Neural cell (in vitro differentiated cells): ENCODE measurements around the gene ZNF281. TPM values are rescaled to one million over a fixed set of nuclear protein-coding genes. Genes with fewer than 3 reads are reported as not detected.

Source experiments
- H2AFZ ChIP-seq: fragments of 200-600, 300-800 bp; sonication (generic), shearing (Covaris generic); 2 replicates; pipeline ENCODE4 v1.6.0; 2014; ENCODE audit warnings: low read depth, mild to moderate bottlenecking, antibody characterized with exemption, low read length, moderate library complexity
- H3F3A ChIP-seq: fragments of 200-600 bp; shearing (Covaris generic); 2 replicates; pipeline ENCODE4 v1.6.1; 2016; ENCODE audit warnings: mild to moderate bottlenecking, moderate library complexity, mixed read lengths, antibody characterized with exemption, low read length; ENCODE audit not compliant: insufficient read depth, poor library complexity, severe bottlenecking
- H3K27ac ChIP-seq: fragments of 200-600, 300-800 bp; sonication (generic), shearing (Covaris generic); 2 replicates; pipeline ENCODE4 v1.5.1; 2014; ENCODE audit warnings: mild to moderate bottlenecking, low read length, moderate library complexity
- H3K27me3 ChIP-seq: fragments of 300-800, 200-600 bp; sonication (generic), shearing (Covaris generic); 2 replicates; pipeline ENCODE4 v1.6.0; 2014; ENCODE audit warnings: mild to moderate bottlenecking, low read depth, low read length, moderate library complexity; ENCODE audit not compliant: insufficient read depth
- H3K36me3 ChIP-seq: fragments of 300-800, 200-600 bp; sonication (generic), shearing (Covaris generic); 2 replicates; pipeline ENCODE4 v1.5.1; 2014; ENCODE audit warnings: mild to moderate bottlenecking, antibody characterized with exemption, low read length, moderate library complexity; ENCODE audit not compliant: insufficient read depth
- H3K4me2 ChIP-seq: fragments of 300-800, 200-600 bp; sonication (generic), shearing (Covaris generic); 2 replicates; pipeline ENCODE4 v1.6.0; 2014; ENCODE audit warnings: mild to moderate bottlenecking, low read length
- H3K4me3 ChIP-seq: fragments of 300-800, 200-600 bp; sonication (generic), shearing (Covaris generic); 2 replicates; pipeline ENCODE4 v1.5.1; 2014; ENCODE audit warnings: mild to moderate bottlenecking, low read length, moderate library complexity
- H3K79me2 ChIP-seq: fragments of 200-600 bp; shearing (Covaris generic); replicated peaks from 2 replicates; pipeline ENCODE4 v1.6.0; 2014; ENCODE audit warnings: mild to moderate bottlenecking, low read length, moderate library complexity; ENCODE audit not compliant: insufficient read depth
- H3K9ac ChIP-seq: fragments of 300-800, 200-600 bp; sonication (generic), shearing (Covaris generic); 2 replicates; pipeline ENCODE4 v1.6.1; 2016; ENCODE audit warnings: mild to moderate bottlenecking, low read length, mixed read lengths
- H3K9me2 ChIP-seq: fragments of 200-600 bp; shearing (Covaris generic); 2 replicates; pipeline ENCODE4 v1.6.1; 2016; ENCODE audit warnings: mild to moderate bottlenecking, low read length, mixed read lengths; ENCODE audit not compliant: insufficient read depth
- H3K9me3 ChIP-seq: fragments of 200-600, 300-800 bp; sonication (generic), shearing (Covaris generic); 2 replicates; pipeline ENCODE4 v1.6.1; 2016; ENCODE audit warnings: mild to moderate bottlenecking, mixed run types, low read length, moderate library complexity, mixed read lengths
- H4K20me1 ChIP-seq: fragments of 200-600 bp; shearing (Covaris generic); 2 replicates; pipeline ENCODE4 v1.6.1; 2016; ENCODE audit warnings: mild to moderate bottlenecking, mixed run types; ENCODE audit not compliant: insufficient read depth
- EP300 ChIP-seq: fragments of 450-650 bp; conservative IDR thresholded peaks from 2 replicates; pipeline ENCODE4 v1.6.1; 2014; ENCODE audit warnings: antibody characterized with exemption, mild to moderate bottlenecking, moderate library complexity; ENCODE audit not compliant: poor library complexity, severe bottlenecking
- EZH2 ChIP-seq: fragments of 200-600, 300-800 bp; shearing (Covaris generic), sonication (generic); IDR thresholded peaks from 2 replicates; pipeline ENCODE4 v1.6.1; 2014; ENCODE audit warnings: antibody characterized with exemption, low read length, borderline replicate concordance, mild to moderate bottlenecking; ENCODE audit not compliant: insufficient read depth, poor library complexity, severe bottlenecking
- MXI1 ChIP-seq: fragments of 450-650 bp; conservative IDR thresholded peaks from 2 replicates; pipeline ENCODE4 v1.6.1; 2014; ENCODE audit warnings: antibody characterized with exemption, mild to moderate bottlenecking; ENCODE audit not compliant: poor library complexity, severe bottlenecking
- POLR2AphosphoS5 ChIP-seq: IDR thresholded peaks from 2 replicates; pipeline ENCODE4 v1.6.1; 2012
- RAD21 ChIP-seq: fragments of 450-650 bp; conservative IDR thresholded peaks from 2 replicates; pipeline ENCODE4 v1.6.1; 2014; ENCODE audit warnings: antibody characterized with exemption, mild to moderate bottlenecking, moderate library complexity
- SMC3 ChIP-seq: fragments of 450-650 bp; conservative IDR thresholded peaks from 2 replicates; pipeline ENCODE4 v1.6.1; 2014; ENCODE audit warnings: antibody characterized with exemption, mild to moderate bottlenecking, moderate library complexity; ENCODE audit not compliant: poor library complexity
- TAF1 ChIP-seq: IDR thresholded peaks from 2 replicates; pipeline ENCODE4 v1.6.1; 2012; ENCODE audit warnings: low read depth
- polyA plus RNA-seq: library from polyadenylated mRNA; depleted of rRNA; stranded (reverse); fragments of >200 nt; gene quantifications from 2 replicates; pipeline ENCODE4 v1.2.3, GENCODE V29; 2014
- TF ChIP-seq, protein P1 (sequence below): fragments of 450-650 bp; IDR thresholded peaks from 2 replicates; pipeline ENCODE4 v1.5.1; 2014; ENCODE audit warnings: antibody characterized with exemption, mild to moderate bottlenecking, moderate library complexity; ENCODE audit not compliant: poor library complexity, severe bottlenecking
- TF ChIP-seq, protein P2 (sequence below): IDR thresholded peaks from 2 replicates; pipeline ENCODE4 v1.6.1; 2012; ENCODE audit warnings: borderline replicate concordance

Gene ZNF281
- polyA plus RNA-seq, 1 donor from 2014 or later: 23.9 TPM

DNA sequence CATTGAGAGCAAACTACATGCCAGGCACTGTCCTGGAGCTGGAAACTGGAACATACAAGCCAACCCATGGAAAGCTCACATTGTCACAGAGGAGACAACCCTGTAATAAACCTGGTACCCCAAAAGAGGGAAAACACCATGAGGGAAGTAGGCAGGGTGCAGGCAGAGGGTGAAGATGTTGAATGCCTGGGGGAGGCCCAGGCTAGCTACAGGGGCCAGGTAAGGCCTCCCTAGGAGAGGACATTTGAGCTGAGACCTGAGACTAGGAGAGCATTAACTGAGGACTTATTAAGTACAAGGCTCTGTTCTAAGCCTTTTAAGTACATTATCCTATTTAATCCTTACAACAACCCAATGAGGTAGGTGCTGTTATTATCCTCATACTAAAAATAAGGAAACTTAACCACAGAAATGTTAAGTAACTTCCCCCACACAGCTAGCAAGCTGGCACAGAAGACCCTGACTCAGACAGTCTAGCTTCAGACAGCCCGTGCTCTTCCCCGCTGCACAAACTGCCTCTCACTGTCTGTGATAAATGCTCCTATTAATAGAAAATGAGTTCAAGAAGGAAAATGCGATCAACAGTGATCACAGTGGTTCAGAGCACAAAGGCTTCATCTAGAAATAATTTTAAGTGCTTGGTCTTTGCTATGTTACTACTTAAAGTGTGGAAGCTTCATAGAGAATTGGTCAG lies 41.8 kb downstream of the ZNF281 start:
- Histone ChIP-seq H3K27me3 (no peaks in the 10 kb centered on the region), H3K27ac (no peak overlapping the region), H3F3A (no peaks in the 10 kb centered on the region), H2AFZ (no peak overlapping the region), H3K36me3 (no peaks in the 10 kb centered on the region), H3K4me2 (no peak overlapping the region), H4K20me1 (no peaks in the 10 kb centered on the region), H3K9me2 (no peaks in the 10 kb centered on the region), H3K4me3 (no peak overlapping the region), H3K9me3 (no peaks in the 10 kb centered on the region), H3K79me2 (no peaks in the 10 kb centered on the region), H3K9ac (no peak overlapping the region)
- TF ChIP-seq RAD21 (no peak), POLR2AphosphoS5 (no peak), TAF1 (no peak), EZH2 (no peak), EP300 (no peak), SMC3 (no peak), MXI1 (no peak)
- TF ChIP-seq, protein P1, sequence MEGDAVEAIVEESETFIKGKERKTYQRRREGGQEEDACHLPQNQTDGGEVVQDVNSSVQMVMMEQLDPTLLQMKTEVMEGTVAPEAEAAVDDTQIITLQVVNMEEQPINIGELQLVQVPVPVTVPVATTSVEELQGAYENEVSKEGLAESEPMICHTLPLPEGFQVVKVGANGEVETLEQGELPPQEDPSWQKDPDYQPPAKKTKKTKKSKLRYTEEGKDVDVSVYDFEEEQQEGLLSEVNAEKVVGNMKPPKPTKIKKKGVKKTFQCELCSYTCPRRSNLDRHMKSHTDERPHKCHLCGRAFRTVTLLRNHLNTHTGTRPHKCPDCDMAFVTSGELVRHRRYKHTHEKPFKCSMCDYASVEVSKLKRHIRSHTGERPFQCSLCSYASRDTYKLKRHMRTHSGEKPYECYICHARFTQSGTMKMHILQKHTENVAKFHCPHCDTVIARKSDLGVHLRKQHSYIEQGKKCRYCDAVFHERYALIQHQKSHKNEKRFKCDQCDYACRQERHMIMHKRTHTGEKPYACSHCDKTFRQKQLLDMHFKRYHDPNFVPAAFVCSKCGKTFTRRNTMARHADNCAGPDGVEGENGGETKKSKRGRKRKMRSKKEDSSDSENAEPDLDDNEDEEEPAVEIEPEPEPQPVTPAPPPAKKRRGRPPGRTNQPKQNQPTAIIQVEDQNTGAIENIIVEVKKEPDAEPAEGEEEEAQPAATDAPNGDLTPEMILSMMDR: no peak
- TF ChIP-seq, protein P2, sequence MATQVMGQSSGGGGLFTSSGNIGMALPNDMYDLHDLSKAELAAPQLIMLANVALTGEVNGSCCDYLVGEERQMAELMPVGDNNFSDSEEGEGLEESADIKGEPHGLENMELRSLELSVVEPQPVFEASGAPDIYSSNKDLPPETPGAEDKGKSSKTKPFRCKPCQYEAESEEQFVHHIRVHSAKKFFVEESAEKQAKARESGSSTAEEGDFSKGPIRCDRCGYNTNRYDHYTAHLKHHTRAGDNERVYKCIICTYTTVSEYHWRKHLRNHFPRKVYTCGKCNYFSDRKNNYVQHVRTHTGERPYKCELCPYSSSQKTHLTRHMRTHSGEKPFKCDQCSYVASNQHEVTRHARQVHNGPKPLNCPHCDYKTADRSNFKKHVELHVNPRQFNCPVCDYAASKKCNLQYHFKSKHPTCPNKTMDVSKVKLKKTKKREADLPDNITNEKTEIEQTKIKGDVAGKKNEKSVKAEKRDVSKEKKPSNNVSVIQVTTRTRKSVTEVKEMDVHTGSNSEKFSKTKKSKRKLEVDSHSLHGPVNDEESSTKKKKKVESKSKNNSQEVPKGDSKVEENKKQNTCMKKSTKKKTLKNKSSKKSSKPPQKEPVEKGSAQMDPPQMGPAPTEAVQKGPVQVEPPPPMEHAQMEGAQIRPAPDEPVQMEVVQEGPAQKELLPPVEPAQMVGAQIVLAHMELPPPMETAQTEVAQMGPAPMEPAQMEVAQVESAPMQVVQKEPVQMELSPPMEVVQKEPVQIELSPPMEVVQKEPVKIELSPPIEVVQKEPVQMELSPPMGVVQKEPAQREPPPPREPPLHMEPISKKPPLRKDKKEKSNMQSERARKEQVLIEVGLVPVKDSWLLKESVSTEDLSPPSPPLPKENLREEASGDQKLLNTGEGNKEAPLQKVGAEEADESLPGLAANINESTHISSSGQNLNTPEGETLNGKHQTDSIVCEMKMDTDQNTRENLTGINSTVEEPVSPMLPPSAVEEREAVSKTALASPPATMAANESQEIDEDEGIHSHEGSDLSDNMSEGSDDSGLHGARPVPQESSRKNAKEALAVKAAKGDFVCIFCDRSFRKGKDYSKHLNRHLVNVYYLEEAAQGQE: no peak

DNA sequence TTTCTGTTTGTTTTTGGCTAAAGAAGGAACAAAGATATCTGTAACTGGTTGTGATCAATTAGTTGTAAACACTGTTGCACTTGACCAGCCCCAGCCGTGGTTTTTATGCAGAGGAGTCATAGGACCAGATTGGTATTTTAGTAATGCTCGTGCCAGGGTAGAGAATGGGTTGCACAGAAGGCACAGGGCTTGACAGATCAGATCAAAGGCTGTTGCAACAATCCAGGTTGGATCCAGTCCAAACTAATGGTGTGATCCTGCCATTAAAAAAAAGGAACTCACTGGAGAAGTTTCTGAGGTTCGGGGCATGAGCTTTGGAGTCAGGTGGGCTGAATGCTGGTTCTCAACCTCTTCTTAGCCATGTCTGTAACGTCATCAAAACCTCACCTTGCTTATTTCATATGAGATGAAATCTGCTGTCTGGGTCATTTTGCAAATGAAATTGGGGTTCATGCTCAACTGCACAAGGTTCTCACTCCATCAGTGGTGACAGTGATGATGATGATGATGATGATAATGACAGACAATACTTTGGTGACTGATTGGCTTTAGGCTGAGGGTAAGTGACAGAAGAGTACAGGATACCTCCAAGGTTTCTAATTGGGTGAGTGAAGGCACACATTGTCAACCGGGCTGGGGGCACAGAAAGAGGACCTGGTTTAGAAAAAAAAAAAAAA lies 43.1 kb downstream of the ZNF281 start:
- no peak overlapping the region for H3K4me2 ChIP-seq

More for the DNA sequence above, 43.1 kb downstream of the ZNF281 start:
- Histone ChIP-seq H3K27me3 (no peaks in the 10 kb centered on the region), H2AFZ (no peak overlapping the region), H3K4me3 (no peak overlapping the region), H3K9ac (no peak overlapping the region), H4K20me1 (no peaks in the 10 kb centered on the region), H3K9me2 (no peaks in the 10 kb centered on the region), H3K9me3 (no peaks in the 10 kb centered on the region), H3K79me2 (no peaks in the 10 kb centered on the region), H3K27ac (no peak overlapping the region), H3K36me3 (no peaks in the 10 kb centered on the region), H3F3A (no peaks in the 10 kb centered on the region)
- no peak for TF ChIP-seq POLR2AphosphoS5
- TF ChIP-seq, protein P2: no peak
- no peak for TF ChIP-seq TAF1
- no peak for TF ChIP-seq EZH2
- TF ChIP-seq EP300: no peak
- TF ChIP-seq SMC3: no peak
- TF ChIP-seq RAD21: no peak
- no peak for TF ChIP-seq MXI1
- TF ChIP-seq, protein P1: no peak
